KMS-11 (cell line): ENCODE results near the gene TSPAN19.
A peak's percentile ranks its signal among the peaks of the same experiment; 100 is the strongest.

ENCODE experiments used
- H2AFZ ChIP-seq: fragments of 200-600 bp; sonication (generic); 2 replicates; pipeline ENCODE4 v1.6.1; 2016; ENCODE audit warnings: antibody characterized with exemption, mixed run types, low read depth
- H3K27ac ChIP-seq: fragments of 200-600 bp; sonication (generic); 2 replicates; pipeline ENCODE4 v1.6.1; 2016; ENCODE audit warnings: mild to moderate bottlenecking, mixed run types
- H3K27me3 ChIP-seq: fragments of 200-600 bp; sonication (generic); 2 replicates; pipeline ENCODE4 v1.6.1; 2017; ENCODE audit warnings: mild to moderate bottlenecking, low read depth, mixed run types, moderate library complexity; ENCODE audit not compliant: insufficient read depth
- H3K36me3 ChIP-seq: fragments of 200-600 bp; sonication (generic); 2 replicates; pipeline ENCODE4 v1.6.1; 2017; ENCODE audit warnings: mild to moderate bottlenecking, mixed run types; ENCODE audit not compliant: insufficient read depth
- H3K4me1 ChIP-seq: fragments of 200-600 bp; sonication (generic); 2 replicates; pipeline ENCODE4 v1.6.1; 2016; ENCODE audit warnings: mild to moderate bottlenecking, low read depth, mixed run types; ENCODE audit not compliant: poor library complexity, severe bottlenecking
- H3K4me2 ChIP-seq: fragments of 200-600 bp; sonication (generic); 2 replicates; pipeline ENCODE4 v1.7.0; 2016; ENCODE audit warnings: mild to moderate bottlenecking, mixed run types
- H3K4me3 ChIP-seq: fragments of 200-600 bp; sonication (generic); IDR thresholded peaks from 2 replicates; pipeline ENCODE4 v1.6.1; 2017; ENCODE audit warnings: low read depth, low read length, mixed read lengths; ENCODE audit not compliant: insufficient read depth
- H3K79me2 ChIP-seq: fragments of 200-600 bp; sonication (generic); 2 replicates; pipeline ENCODE4 v1.6.1; 2016; ENCODE audit warnings: low read depth, mixed run types; ENCODE audit not compliant: insufficient read depth
- H3K9ac ChIP-seq: fragments of 200-600 bp; sonication (generic); 2 replicates; pipeline ENCODE4 v1.6.1; 2016; ENCODE audit warnings: mild to moderate bottlenecking, mixed run types
- H4K20me1 ChIP-seq: fragments of 200-600 bp; sonication (generic); 2 replicates; pipeline ENCODE4 v1.6.1; 2016; ENCODE audit warnings: mild to moderate bottlenecking, mixed run types; ENCODE audit not compliant: insufficient read depth
- CTCF ChIP-seq: fragments of 200-600 bp; sonication (generic); conservative IDR thresholded peaks from 2 replicates; pipeline ENCODE4 v1.6.1; 2017; ENCODE audit warnings: low read depth, mild to moderate bottlenecking, antibody characterized with exemption, low read length, moderate library complexity, mixed read lengths

The TSPAN19 gene

GRCh38 chr12:85029456-85029855 is 6.6 kb downstream of the TSPAN19 start:
- Histone ChIP-seq H3K4me1 (no peaks in the 10 kb centered on the region), H3K27me3 (no peaks in the 10 kb centered on the region), H3K9ac (no peak overlapping the region), H4K20me1 (no peaks in the 10 kb centered on the region), H3K79me2 (no peaks in the 10 kb centered on the region), H3K36me3 (no peaks in the 10 kb centered on the region), H3K4me2 (no peak overlapping the region), H3K27ac (no peak overlapping the region), H3K4me3 (no peak overlapping the region), H2AFZ (no peak overlapping the region)
- peak; percentile 75 for TF ChIP-seq CTCF

GRCh38 chr12:85018098-85018497 is 18.0 kb downstream of the TSPAN19 start:
- Histone ChIP-seq H4K20me1 (no peaks in the 10 kb centered on the region), H3K79me2 (no peaks in the 10 kb centered on the region), H3K27ac (no peak overlapping the region), H3K9ac (no peak overlapping the region), H3K4me1 (no peaks in the 10 kb centered on the region), H2AFZ (no peak overlapping the region), H3K27me3 (no peaks in the 10 kb centered on the region), H3K4me2 (no peak overlapping the region), H3K36me3 (no peaks in the 10 kb centered on the region), H3K4me3 (no peak overlapping the region)
- TF ChIP-seq CTCF: no peak

- H3K4me1 ChIP-seq: no peaks in the 10 kb centered on the region
- no peak overlapping the region for H3K4me2 ChIP-seq
- H2AFZ ChIP-seq: no peak overlapping the region
Observed at GRCh38 chr12:85017618-85018017, 18.5 kb downstream of the TSPAN19 start.

GRCh38 chr12:85017133-85017532 is 18.9 kb downstream of the TSPAN19 start:
- Histone ChIP-seq H3K4me2 (no peak overlapping the region), H3K27ac (no peak overlapping the region), H3K4me1 (no peaks in the 10 kb centered on the region), H3K4me3 (no peak overlapping the region), H3K9ac (no peak overlapping the region), H2AFZ (no peak overlapping the region), H3K27me3 (no peaks in the 10 kb centered on the region), H3K36me3 (no peaks in the 10 kb centered on the region), H3K79me2 (no peaks in the 10 kb centered on the region), H4K20me1 (no peaks in the 10 kb centered on the region)
- no peak for TF ChIP-seq CTCF

More at GRCh38 chr12:85017618-85018017, 18.5 kb downstream of the TSPAN19 start:
- Histone ChIP-seq H3K4me3 (no peak overlapping the region), H3K27me3 (no peaks in the 10 kb centered on the region), H4K20me1 (no peaks in the 10 kb centered on the region), H3K27ac (no peak overlapping the region), H3K9ac (no peak overlapping the region), H3K79me2 (no peaks in the 10 kb centered on the region), H3K36me3 (no peaks in the 10 kb centered on the region)
- TF ChIP-seq CTCF: no peak
